Regular cardiac myocyte (primary cell): ENCODE data around the gene DCLRE1C. TPM values are rescaled to one million over a fixed set of nuclear protein-coding genes. Genes with fewer than 3 reads are reported as not detected.

Experiments
- total RNA-seq: library from RNA; depleted of rRNA; stranded (reverse); fragments of >200 nt; gene quantifications from 2 replicates; pipeline ENCODE4 v1.2.3, GENCODE V29; 2014

Gene DCLRE1C
- 9.0 and 9.2 TPM in 2 replicates for total RNA-seq

DNA sequence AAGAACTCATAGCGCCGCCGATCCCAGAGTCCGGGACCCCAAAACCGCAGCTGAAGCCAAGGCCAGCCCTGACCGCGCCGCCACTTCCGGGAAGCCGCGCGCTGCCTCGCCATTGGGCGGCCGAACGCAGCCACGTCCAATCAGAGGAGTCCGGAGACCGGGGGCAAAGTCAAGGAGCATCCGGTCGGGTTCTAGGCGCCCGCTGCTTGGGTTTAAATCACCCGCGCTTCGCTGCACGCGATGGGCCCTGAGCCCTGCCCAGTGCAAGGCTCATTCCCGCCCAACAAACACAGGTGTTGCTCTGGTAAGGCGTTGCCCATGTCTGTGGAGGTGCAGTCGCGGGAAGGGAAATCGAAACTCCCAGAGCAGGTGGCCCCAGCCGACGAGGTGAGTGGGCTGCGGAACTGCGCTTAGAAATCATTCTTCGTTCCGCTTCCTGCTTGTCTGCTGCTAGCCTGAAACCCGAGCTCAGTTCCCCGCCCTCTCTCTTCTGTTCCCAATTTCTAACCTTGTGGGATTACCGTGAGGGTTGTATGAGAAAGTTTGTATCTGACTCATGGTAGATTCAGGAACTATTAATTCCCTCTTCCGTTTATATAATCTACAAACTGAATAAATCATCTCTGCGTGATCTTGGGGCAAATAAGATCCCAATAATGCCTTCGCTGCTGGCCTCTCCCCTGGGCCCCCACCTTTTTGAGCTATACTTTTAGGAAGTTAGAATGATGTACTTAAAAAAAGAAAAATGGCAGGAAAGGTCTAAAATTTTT lies at the start of gene DCLRE1C:
Gene DCLRE1C (minus strand): TSS at position 96 of the 770 bp plus-strand sequence. CDS start 86 bp downstream, at position 10.

DNA sequence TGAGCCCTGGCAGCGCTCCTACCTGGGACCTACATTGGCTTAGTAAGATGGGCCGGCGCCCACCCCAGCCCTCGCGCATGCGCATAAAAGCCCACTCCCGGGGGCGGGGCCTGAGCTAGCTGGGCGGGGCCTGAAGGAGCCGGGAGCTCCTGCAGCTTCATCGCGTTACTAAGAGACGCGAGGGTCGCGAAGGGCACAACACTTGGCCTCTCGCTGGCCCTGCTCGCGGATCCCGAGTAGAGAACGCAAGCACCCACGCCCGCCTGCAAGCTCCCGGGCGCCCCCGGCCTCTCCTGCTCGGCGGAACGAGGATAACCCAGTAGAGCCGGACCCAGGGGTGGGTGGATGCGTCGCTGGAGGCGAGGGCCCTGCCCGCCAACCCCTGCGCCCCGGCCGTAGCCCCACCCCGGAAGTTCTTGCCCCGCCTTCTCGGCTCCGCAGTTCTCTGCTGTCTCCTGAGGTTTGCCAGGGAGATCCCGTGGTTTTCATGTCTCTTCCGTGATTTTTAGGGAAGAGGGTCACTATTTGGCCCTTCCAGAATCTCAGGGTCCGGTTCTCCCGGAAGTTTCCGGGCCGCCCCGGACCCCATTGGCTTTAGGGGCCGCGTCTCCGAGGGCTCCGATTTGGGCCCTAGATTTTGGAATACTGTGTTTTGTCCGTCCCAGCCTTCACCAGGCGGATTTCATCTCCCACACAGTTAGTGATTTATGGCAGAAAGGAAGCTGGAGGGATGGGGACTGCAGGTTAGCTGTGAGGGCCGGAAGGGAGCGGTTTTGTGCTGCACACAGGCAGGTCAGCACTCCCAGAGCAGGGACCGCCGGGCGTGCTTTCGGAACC lies 5.5 kb upstream of the DCLRE1C start, which contains the start of gene MEIG1:
Gene MEIG1 (plus strand): TSS at position 168 of the 837 bp plus-strand sequence. CDS start 7,081 bp downstream, outside the sequence.

DNA sequence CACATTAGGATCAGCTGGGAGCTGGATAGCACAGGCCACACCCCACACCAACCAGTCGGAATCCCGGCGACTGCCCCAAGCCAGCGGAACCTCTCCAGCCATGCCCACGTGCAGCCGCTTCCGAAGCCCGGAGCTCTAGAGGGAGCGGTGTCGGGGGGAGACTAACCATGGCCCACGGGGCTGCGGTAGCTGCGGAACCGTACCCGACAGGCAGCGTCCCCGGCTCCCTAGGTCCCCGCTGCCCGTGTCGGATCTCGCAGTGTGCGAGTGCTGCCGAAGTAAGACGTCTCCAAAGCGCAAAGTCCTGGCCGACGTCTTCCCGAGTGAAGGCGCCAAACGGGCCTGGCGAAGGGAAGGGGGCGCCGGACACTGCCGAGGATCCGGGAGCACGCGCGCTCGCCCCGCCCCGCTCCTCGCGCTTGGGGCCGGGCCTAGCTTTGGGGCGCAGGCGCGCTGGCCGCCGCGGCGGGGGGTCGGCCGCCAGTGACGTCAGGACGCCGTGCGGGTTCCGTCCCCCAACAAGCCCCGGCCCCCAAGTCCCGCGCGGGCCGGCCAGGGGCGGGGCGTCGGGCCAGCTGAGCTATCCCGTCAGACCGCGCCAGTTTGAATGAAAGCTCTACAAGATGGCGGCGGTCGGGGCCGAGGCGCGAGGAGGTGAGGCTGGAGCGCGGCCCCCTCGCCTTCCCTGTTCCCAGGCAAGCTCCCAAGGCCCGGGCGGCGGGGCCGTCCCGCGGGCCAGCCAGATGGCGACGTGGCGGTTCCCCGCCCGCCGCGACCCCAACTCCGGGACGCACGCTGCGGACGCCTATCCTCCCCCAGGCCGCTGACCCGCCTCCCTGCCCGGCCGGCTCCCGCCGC lies 75.4 kb downstream of the DCLRE1C start, which contains the start of gene SUV39H2:
Gene SUV39H2 (plus strand): TSS at position 601 of the 858 bp plus-strand sequence. CDS start 23 bp downstream, at position 624.

Other genes starting within 250 kb of the DCLRE1C start
- 21.5 and 23.7 TPM in 2 replicates for gene FAM107B, start 179.2 kb downstream of the DCLRE1C start, total RNA-seq
- gene CDNF, start 116.1 kb downstream of the DCLRE1C start, total RNA-seq = 1.1 and 1.2 TPM in 2 replicates
- 9.9 and 17.3 TPM in 2 replicates for gene HSPA14, start 115.8 kb downstream of the DCLRE1C start, total RNA-seq
- gene MSANTD7, start 115.8 kb downstream of the DCLRE1C start, total RNA-seq = 18.9 and 27.4 TPM in 2 replicates
- 11.6 and 30.5 TPM in 2 replicates for gene SUV39H2, start 75.2 kb downstream of the DCLRE1C start, total RNA-seq
- gene MEIG1, start 5.3 kb upstream of the DCLRE1C start, total RNA-seq = not detected in 2 replicates
- 0.38 and 2.5 TPM in 2 replicates for gene OLAH, start 89.8 kb upstream of the DCLRE1C start, total RNA-seq
- 0.85 and 1.2 TPM in 2 replicates for gene ACBD7, start 134.7 kb upstream of the DCLRE1C start, total RNA-seq
- gene RPP38, start 143.3 kb upstream of the DCLRE1C start, total RNA-seq = 12.7 and 14.0 TPM in 2 replicates
- 44.3 and 59.6 TPM in 2 replicates for gene NMT2, start 214.6 kb upstream of the DCLRE1C start, total RNA-seq